Endothelial cell of umbilical vein (primary cell): ENCODE data around the gene PRKAG2. TPM values are rescaled to one million over a fixed set of nuclear protein-coding genes. Genes with fewer than 3 reads are reported as not detected.

Experiments used
- BruUV-seq: library from RNA; stranded (reverse); fragments of 400-500 nt; replicated peaks from 2 replicates; lab custom pipeline; 2021; lab: Mats Ljungman, UMichigan
- CTCF ChIA-PET: fragments of 300-600, 350-600 bp; sonication (Branson Sonifier 250); formaldehyde crosslinking; loops from one replicate; lab custom pipeline; 2021; ENCODE audit warnings: antibody characterized with exemption, inconsistent platforms; lab: Charles Lee
- POLR2A ChIA-PET: fragments of 300-600, 350-600 bp; sonication (Branson Sonifier 250); formaldehyde crosslinking; loops from one replicate; lab custom pipeline; 2021; ENCODE audit warnings: antibody characterized with exemption, inconsistent platforms; lab: Charles Lee
- DNase-seq: peaks from one replicate; pipeline ENCODE4 v3.0.0-alpha.2; 2011; ENCODE audit warnings: low read depth, low spot score
- FAIRE-seq: peaks from 2 replicates; lab custom pipeline; 2011; peaks lifted over from hg19 to GRCh38; lab: Jason Lieb, UNC
- H2AFZ ChIP-seq: 2 replicates; pipeline ENCODE4 v1.6.0; 2012; ENCODE audit warnings: low read depth, low read length, control low read depth, inconsistent platforms
- H3K27ac ChIP-seq: 2 replicates; pipeline ENCODE4 v1.5.1; 2011; ENCODE audit warnings: low read depth, mild to moderate bottlenecking, control low read depth, low read length, moderate library complexity; ENCODE audit not compliant: insufficient read depth
- H3K27me3 ChIP-seq, 2 experiments: 2 replicates each; pipeline versions ENCODE4 v1.6.0 to v1.6.1; 2011; ENCODE audit warnings: low read length in 2 of 2, mixed read lengths in 1 of 2; ENCODE audit not compliant: control insufficient read depth in 2 of 2, insufficient read depth in 2 of 2
- H3K36me3 ChIP-seq, 2 experiments: 2 replicates in 1 of 2; 3 replicates in 1 of 2; pipeline ENCODE4 v1.5.1; 2011; ENCODE audit warnings: low read length in 2 of 2, mild to moderate bottlenecking in 1 of 2, moderate library complexity in 1 of 2; ENCODE audit not compliant: control insufficient read depth in 2 of 2, insufficient read depth in 2 of 2; ENCODE audit errors: extremely low read depth in 1 of 2
- H3K4me1 ChIP-seq: 3 replicates; pipeline ENCODE4 v1.5.1; 2011; ENCODE audit warnings: mild to moderate bottlenecking, low read length; ENCODE audit not compliant: control insufficient read depth, insufficient read depth; ENCODE audit errors: extremely low read depth
- H3K4me2 ChIP-seq: 2 replicates; pipeline ENCODE4 v1.6.1; 2011; ENCODE audit warnings: low read length, control low read depth, mixed read lengths; ENCODE audit not compliant: insufficient read depth
- H3K4me3 ChIP-seq, 3 experiments: fragments of 200-600 bp in 1 of 3; sonication (generic), shearing (Covaris generic) in 1 of 3; replicated peaks in 1 of 3; 2 replicates each; pipeline ENCODE4 v1.5.1; 2011 to 2016; ENCODE audit warnings: control low read depth in 3 of 3, low read length in 3 of 3, mild to moderate bottlenecking in 2 of 3, inconsistent platforms in 1 of 3, low read depth in 1 of 3, moderate library complexity in 1 of 3; ENCODE audit not compliant: insufficient read depth in 1 of 3
- H3K79me2 ChIP-seq: 2 replicates; pipeline ENCODE4 v1.6.0; 2012; ENCODE audit warnings: low read length, inconsistent platforms; ENCODE audit not compliant: control insufficient read depth, insufficient read depth
- H3K9ac ChIP-seq: replicated peaks from 2 replicates; pipeline ENCODE3; 2011; ENCODE audit warnings: low read length, control low read depth; ENCODE audit not compliant: insufficient read depth; ENCODE audit errors: extremely low read depth
- H3K9me1 ChIP-seq: replicated peaks from 3 replicates; pipeline ENCODE4 v1.6.0; 2011; ENCODE audit warnings: mild to moderate bottlenecking, low read length; ENCODE audit not compliant: control insufficient read depth, insufficient read depth; ENCODE audit errors: extremely low read depth
- H3K9me3 ChIP-seq: replicated peaks from 2 replicates; pipeline ENCODE4 v1.5.1; 2012; ENCODE audit warnings: low read length, inconsistent platforms; ENCODE audit not compliant: control insufficient read depth, insufficient read depth
- H4K20me1 ChIP-seq: replicated peaks from 2 replicates; pipeline ENCODE3; 2011; ENCODE audit warnings: mild to moderate bottlenecking, low read length; ENCODE audit not compliant: control insufficient read depth, insufficient read depth; ENCODE audit errors: extremely low read depth
- CTCF ChIP-seq, 2 donors: IDR thresholded peaks; 1 replicate in 1 of 2; 2 replicates in 1 of 2; pipeline ENCODE4 v1.5.1; 2011; ENCODE audit warnings: low read length in 2 of 2, mild to moderate bottlenecking in 2 of 2, moderate library complexity in 2 of 2, control low read depth in 1 of 2, inconsistent platforms in 1 of 2, low read depth in 1 of 2; ENCODE audit not compliant: insufficient read depth in 1 of 2; ENCODE audit errors: extremely low read depth in 1 of 2
- EZH2 ChIP-seq: IDR thresholded peaks from 2 replicates; pipeline ENCODE4 v1.6.1; 2012; ENCODE audit warnings: borderline replicate concordance, low read depth, mild to moderate bottlenecking, moderate library complexity, low read length, inconsistent platforms; ENCODE audit not compliant: severe bottlenecking
- FOS ChIP-seq: IDR thresholded peaks from 2 replicates; pipeline ENCODE4 v1.6.1; 2011; ENCODE audit warnings: mild to moderate bottlenecking, low read length, moderate library complexity, borderline replicate concordance; ENCODE audit not compliant: insufficient read depth
- GATA2 ChIP-seq: IDR thresholded peaks from 2 replicates; pipeline ENCODE4 v1.7.0; 2011; ENCODE audit warnings: low read depth, mild to moderate bottlenecking, moderate library complexity, mixed read lengths, low read length; ENCODE audit not compliant: insufficient read length, insufficient read depth
- JUN ChIP-seq: IDR thresholded peaks from 2 replicates; pipeline ENCODE4 v1.6.1; 2011; ENCODE audit warnings: borderline replicate concordance, low read depth; ENCODE audit not compliant: insufficient read length, insufficient read depth
- MAX ChIP-seq: IDR thresholded peaks from 2 replicates; pipeline ENCODE4 v1.6.1; 2011; ENCODE audit not compliant: insufficient read depth, insufficient read length
- MYC ChIP-seq: IDR thresholded peaks from one replicate; pipeline ENCODE4 v1.6.1; 2011; ENCODE audit warnings: mild to moderate bottlenecking, low read depth, low read length
- POLR2A ChIP-seq: IDR thresholded peaks from 2 replicates; pipeline ENCODE4 v1.6.1; 2012; ENCODE audit warnings: low read depth, mild to moderate bottlenecking, control low read depth, low read length
- POLR2AphosphoS5 ChIP-seq: IDR thresholded peaks from 2 replicates; pipeline ENCODE4 v1.6.1; 2012; ENCODE audit warnings: low read depth, mild to moderate bottlenecking, control low read depth, low read length, moderate library complexity; ENCODE audit not compliant: insufficient read depth
- dilution Hi-C: fragments of 300-500 bp; cut with MboI; formaldehyde crosslinking; loops from one replicate; pipeline ENCODE4 v1.15.0; 2019; ENCODE audit warnings: low sequenced_read_pairs; ENCODE audit not compliant: extremely low pct_ligation_motif_present
- intact Hi-C: fragments of 100-400 bp; cut with micrococcal nuclease; formaldehyde crosslinking; loops from one replicate; pipeline ENCODE4 v1.10.0; 2022
- polyA plus RNA-seq, 4 experiments: library from polyadenylated mRNA; depleted of rRNA in 3 of 4; stranded (reverse) in 3 of 4; unstranded in 1 of 4; fragments of >200 nt; gene quantifications; 2 replicates each; pipeline versions ENCODE4 v1.2.1 to v1.2.3, GENCODE V29; 2011 to 2012; ENCODE audit warnings: missing spikeins in 1 of 4
- total RNA-seq: library from RNA; stranded (reverse); gene quantifications from 2 replicates; pipeline ENCODE4 v1.2.3, GENCODE V29; 2021

PRKAG2 gene
- total and polyA plus RNA-seq, 2 donors (not counting 3 experiments of a cell fraction or from before 2014, with no cell fraction given) = 19.3 to 51.5 TPM

- Histone ChIP-seq H3K9ac (no peak overlapping the region), H3K9me1 (no peaks in the 10 kb centered on the region), H4K20me1 (no peaks in the 10 kb centered on the region), H3K9me3 (no peaks in the 10 kb centered on the region), H3K27me3 (no peaks in the 10 kb centered on the region), H3K79me2 (no peaks in the 10 kb centered on the region), H3K4me3 (no peak overlapping the region), H3K4me2 (no peak overlapping the region), H3K27ac (no peak overlapping the region), H3K4me1 (no peaks in the 10 kb centered on the region), H2AFZ (no peak overlapping the region), H3K36me3 (no peaks in the 10 kb centered on the region)
- POLR2A ChIA-PET = no interaction called here
- no TSS peak for BruUV-seq
- intact Hi-C loops (no loop called here), dilution Hi-C loops (no loop called here)
- FAIRE-seq (no peak), DNase-seq (no peak)
- no peak for TF ChIP-seq FOS
- TF ChIP-seq MAX = no peak
- TF ChIP-seq MYC = no peak
- CTCF ChIA-PET = no interaction called here
Observed at GRCh38 chr7:151839451-151839921, 37.4 kb downstream of the PRKAG2 start.

- no peaks in the 10 kb centered on the region for H3K79me2 ChIP-seq
- BruUV-seq = no TSS peak
- dilution Hi-C loops = no loop called here
- no peak overlapping the region for H3K4me3 ChIP-seq
- FAIRE-seq (no peak), DNase-seq (no peak)
- no peaks in the 10 kb centered on the region for H3K36me3 ChIP-seq
- no peak overlapping the region for H3K4me2 ChIP-seq
- ChIA-PET CTCF (no interaction called here), POLR2A (no interaction called here)
- no peaks in the 10 kb centered on the region for H3K4me1 ChIP-seq
- H3K9ac ChIP-seq = no peak overlapping the region
- no peaks in the 10 kb centered on the region for H4K20me1 ChIP-seq
- no peaks in the 10 kb centered on the region for H3K27me3 ChIP-seq
- TF ChIP-seq CTCF (IDR thresholded peaks at IDR 0.05; ENCODE audit: extremely low read depth in 1 of 2, insufficient read depth in 1 of 2, low read depth in 1 of 2, low read length in 2 of 2) (no peak), JUN (no peak), MYC (no peak), MAX (no peak), GATA2 (no peak), FOS (no peak), POLR2AphosphoS5 (no peak), POLR2A (no peak), EZH2 (no peak)
- no peaks in the 10 kb centered on the region for H3K9me1 ChIP-seq
- H3K9me3 ChIP-seq = no peaks in the 10 kb centered on the region
- intact Hi-C loops = no loop called here
- no peak overlapping the region for H2AFZ ChIP-seq
- no peak overlapping the region for H3K27ac ChIP-seq
Observed at GRCh38 chr7:151838861-151839381, 38.0 kb downstream of the PRKAG2 start.
